Measurements from ENCODE around the gene LRMDA. TPM values are rescaled to one million over a fixed set of nuclear protein-coding genes. Genes with fewer than 3 reads are reported as not detected.
A peak's percentile ranks its signal among the peaks of the same experiment; 100 is the strongest.

The LRMDA gene
- total RNA-seq, 1 donor from 2014 or later: 7.3 TPM

DNA sequence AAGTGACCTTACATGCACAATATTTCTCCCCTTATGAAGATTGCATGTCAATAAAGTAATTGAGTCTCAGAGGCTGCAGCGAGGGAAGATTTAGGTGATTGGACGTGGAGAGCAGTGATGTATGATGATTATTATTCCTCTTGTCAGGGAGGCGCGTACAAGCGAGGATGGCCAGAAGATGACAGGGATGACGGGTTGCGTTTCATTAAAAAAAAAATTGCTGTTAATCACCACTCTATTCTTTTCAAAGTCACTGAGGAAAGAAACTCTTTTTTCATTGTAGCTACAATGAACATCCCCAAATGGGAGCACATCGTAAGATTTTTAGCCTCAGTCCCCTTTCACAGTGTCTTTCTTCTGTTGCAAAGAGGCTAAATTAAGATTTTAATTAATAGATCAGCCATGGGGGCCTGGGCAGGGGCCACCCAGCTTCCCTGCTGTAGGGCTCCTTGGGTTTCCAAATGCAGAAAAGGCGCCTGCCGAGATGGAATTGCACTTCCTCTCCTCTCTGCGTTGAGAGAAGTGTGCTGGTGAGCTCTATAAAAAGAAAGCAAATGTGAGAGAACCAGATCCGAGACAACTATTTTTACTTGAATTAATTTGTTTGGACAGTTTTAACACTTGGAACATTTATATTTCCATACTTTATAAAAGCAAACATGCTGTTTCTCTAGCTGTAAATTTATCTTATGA lies 998.1 kb downstream of the LRMDA start:
- H3K4me3 ChIP-seq (ENCODE audit: low read length in 3 of 3): no peak overlapping the region

GRCh38 chr10:76430061-76430645 lies 998.7 kb downstream of the LRMDA start:
- Histone ChIP-seq H3K4me1 (ENCODE audit: control insufficient read depth in 3 of 3, insufficient read depth in 3 of 3, low read length in 3 of 3) (peaks cover 13 to 19% (median 17%) of the 10 kb centered on the region in 3 donors), H3K36me3 (ENCODE audit: control insufficient read depth in 3 of 3, insufficient read depth in 3 of 3, low read length in 3 of 3) (no peaks in the 10 kb centered on the region), H3K27me3 (ENCODE audit: control insufficient read depth in 3 of 3, insufficient read depth in 3 of 3, low read length in 3 of 3) (no peaks in the 10 kb centered on the region), H3K27ac (ENCODE audit: low read depth, low read length) (peak overlapping the region; percentile 21), H3K9ac (ENCODE audit: low read depth in 1 of 3, low read length in 3 of 3) (no peak overlapping the region), H3K9me3 (ENCODE audit: control insufficient read depth in 3 of 3, low read length in 3 of 3) (no peaks in the 10 kb centered on the region), H3K4me3 (ENCODE audit: low read length in 3 of 3) (no peak overlapping the region)

More for the DNA sequence above, 998.1 kb downstream of the LRMDA start:
- Histone ChIP-seq H3K9ac (ENCODE audit: low read depth in 1 of 3, low read length in 3 of 3) (no peak overlapping the region), H3K9me3 (ENCODE audit: control insufficient read depth in 3 of 3, low read length in 3 of 3) (no peaks in the 10 kb centered on the region), H3K27me3 (ENCODE audit: control insufficient read depth in 3 of 3, insufficient read depth in 3 of 3, low read length in 3 of 3) (no peaks in the 10 kb centered on the region), H3K36me3 (ENCODE audit: control insufficient read depth in 3 of 3, insufficient read depth in 3 of 3, low read length in 3 of 3) (no peaks in the 10 kb centered on the region), H3K27ac (ENCODE audit: low read depth, low read length) (no peak overlapping the region), H3K4me1 (ENCODE audit: control insufficient read depth in 3 of 3, insufficient read depth in 3 of 3, low read length in 3 of 3) (peaks cover 13 to 18% (median 17%) of the 10 kb centered on the region in 3 donors)

DNA sequence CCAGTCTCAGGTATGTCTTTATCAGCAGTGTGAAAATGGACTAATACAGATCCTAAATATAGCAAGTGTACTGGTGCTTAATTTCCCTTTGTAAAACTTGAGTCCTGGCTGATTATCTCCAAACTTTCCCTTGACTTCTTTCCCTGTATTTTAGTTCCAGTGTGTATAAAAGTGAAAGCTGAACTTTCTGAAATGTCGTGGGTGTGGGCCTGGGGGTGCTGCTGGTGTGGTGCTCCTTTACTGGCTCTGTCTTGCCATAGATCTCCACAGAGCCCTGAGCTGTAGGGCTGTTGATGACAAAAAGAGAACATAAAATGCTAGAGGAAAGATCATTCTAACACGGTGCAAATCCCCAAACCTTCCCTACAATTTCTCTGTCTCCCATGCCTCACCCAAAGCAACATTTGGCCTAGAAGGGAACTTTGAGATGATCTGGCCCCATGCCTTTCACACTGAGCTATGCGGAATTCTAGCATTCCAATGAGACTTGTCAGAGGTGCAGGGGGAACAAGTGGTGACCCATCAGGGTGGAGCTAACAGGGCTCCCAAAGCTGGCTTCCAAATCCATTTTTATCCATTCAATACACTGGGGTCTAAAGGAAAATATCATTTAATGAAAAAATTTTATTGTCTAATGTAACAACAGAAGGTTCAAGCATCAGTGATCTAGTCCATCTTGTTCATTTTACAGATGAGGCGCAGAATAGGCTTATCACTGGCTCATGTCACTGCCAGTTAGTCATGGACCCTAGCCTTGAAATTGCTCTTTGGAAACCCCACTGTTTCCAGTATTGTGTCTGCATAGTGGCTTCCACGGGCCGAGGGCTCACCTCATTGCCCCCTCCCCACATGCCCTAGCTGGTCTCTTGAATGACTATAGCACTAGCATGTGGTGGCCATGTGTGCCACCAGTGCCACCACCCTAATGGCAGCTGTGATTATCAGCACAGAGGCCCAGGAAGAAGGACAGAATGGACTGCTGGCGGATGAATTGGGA lies 1000.9 kb downstream of the LRMDA start:
- Histone ChIP-seq H3K27ac (ENCODE audit: low read depth, low read length) (peak overlapping the region; percentile 64), H3K36me3 (ENCODE audit: control insufficient read depth in 3 of 3, insufficient read depth in 3 of 3, low read length in 3 of 3) (no peaks in the 10 kb centered on the region)

DNA sequence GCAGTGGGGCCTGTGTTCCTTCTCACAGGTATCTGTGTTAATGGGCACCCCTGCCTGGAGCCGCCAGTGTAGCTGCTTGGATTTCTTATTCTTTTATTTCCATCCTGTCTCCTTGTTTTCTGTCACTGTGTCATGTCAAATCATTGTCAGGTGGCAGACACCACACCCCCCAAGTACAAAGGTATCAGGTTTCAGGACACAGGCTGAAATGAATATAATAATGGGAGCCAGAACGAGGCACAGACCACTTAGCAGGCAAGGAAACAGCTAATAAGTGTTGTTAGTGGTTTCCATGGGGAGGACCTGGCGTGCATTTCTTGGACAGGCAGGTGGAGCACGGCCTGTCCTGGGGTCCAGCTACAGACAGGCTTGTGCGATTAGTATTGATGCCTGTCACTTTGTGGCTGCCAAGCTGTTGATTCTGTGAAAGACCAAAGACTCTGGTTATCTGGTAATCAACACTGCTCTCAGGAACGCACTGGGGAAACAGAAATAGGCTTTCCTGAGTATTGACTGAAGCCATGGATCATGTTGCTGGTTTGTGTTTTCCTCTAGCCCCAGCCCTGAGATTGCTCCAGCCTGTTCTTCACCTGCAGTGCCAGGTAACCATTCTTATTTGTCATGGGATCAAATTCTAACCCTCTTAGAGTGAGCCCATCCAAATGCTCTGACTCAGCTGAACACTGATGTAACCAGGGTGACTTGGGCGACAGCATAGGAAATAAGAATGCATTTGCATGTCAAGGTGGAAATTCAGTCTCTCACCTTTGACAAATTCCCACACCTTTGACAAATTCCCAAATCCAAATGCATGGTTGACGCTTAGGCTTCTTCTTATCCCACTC lies 1002.0 kb downstream of the LRMDA start:
- Histone ChIP-seq H3K27me3 (ENCODE audit: control insufficient read depth in 3 of 3, insufficient read depth in 3 of 3, low read length in 3 of 3) (no peaks in the 10 kb centered on the region), H3K36me3 (ENCODE audit: control insufficient read depth in 3 of 3, insufficient read depth in 3 of 3, low read length in 3 of 3) (no peaks in the 10 kb centered on the region), H3K9ac (ENCODE audit: low read depth in 1 of 3, low read length in 3 of 3) (no peak overlapping the region), H3K4me1 (ENCODE audit: control insufficient read depth in 3 of 3, insufficient read depth in 3 of 3, low read length in 3 of 3) (peaks cover 27 to 36% (median 33%) of the 10 kb centered on the region in 3 donors), H3K27ac (ENCODE audit: low read depth, low read length) (peak overlapping the region; percentile 64), H3K4me3 (ENCODE audit: low read length in 3 of 3) (peak overlapping the region in 1 of 3 donors; percentile 3), H3K9me3 (ENCODE audit: control insufficient read depth in 3 of 3, low read length in 3 of 3) (no peaks in the 10 kb centered on the region)

More for the DNA sequence above, 1000.9 kb downstream of the LRMDA start:
- H3K9me3 ChIP-seq (ENCODE audit: control insufficient read depth in 3 of 3, low read length in 3 of 3): no peaks in the 10 kb centered on the region
- H3K9ac ChIP-seq (ENCODE audit: low read depth in 1 of 3, low read length in 3 of 3): no peak overlapping the region
- no peak overlapping the region for H3K4me3 ChIP-seq (ENCODE audit: low read length in 3 of 3)
- no peaks in the 10 kb centered on the region for H3K27me3 ChIP-seq (ENCODE audit: control insufficient read depth in 3 of 3, insufficient read depth in 3 of 3, low read length in 3 of 3)
- H3K4me1 ChIP-seq (ENCODE audit: control insufficient read depth in 3 of 3, insufficient read depth in 3 of 3, low read length in 3 of 3): peaks cover 26 to 34% (median 33%) of the 10 kb centered on the region in 3 donors

- H3K27ac ChIP-seq (ENCODE audit: low read depth, low read length): no peak overlapping the region
Measured at GRCh38 chr10:76435157-76435556, 1003.7 kb downstream of the LRMDA start.

DNA sequence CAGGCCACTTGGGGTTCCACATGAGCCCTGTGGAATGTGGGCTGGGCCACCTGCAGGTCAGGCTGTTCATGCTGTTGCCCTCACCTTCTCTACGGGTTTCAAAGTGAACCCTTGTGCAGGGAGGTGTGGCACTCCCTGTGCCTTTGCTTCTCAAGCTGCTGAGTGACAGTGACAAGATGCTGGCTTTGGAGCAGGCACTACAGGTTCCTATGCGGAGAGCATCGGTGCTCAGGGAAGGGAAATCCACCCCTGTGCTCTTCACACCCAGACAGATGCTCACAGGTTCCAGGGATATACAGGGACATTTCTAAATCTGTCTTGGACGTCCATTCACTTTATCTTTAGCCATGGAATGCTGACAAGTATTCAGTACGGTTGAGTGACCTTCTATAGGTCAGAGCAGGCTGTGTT lies 1005.0 kb downstream of the LRMDA start:
- Histone ChIP-seq H3K27me3 (ENCODE audit: control insufficient read depth in 3 of 3, insufficient read depth in 3 of 3, low read length in 3 of 3) (no peaks in the 10 kb centered on the region), H3K27ac (ENCODE audit: low read depth, low read length) (peak overlapping the region; percentile 59), H3K36me3 (ENCODE audit: control insufficient read depth in 3 of 3, insufficient read depth in 3 of 3, low read length in 3 of 3) (no peaks in the 10 kb centered on the region), H3K4me1 (ENCODE audit: control insufficient read depth in 3 of 3, insufficient read depth in 3 of 3, low read length in 3 of 3) (peaks cover 27 to 32% (median 27%) of the 10 kb centered on the region in 3 donors), H3K9ac (ENCODE audit: low read depth in 1 of 3, low read length in 3 of 3) (no peak overlapping the region), H3K4me3 (ENCODE audit: low read length in 3 of 3) (peak overlapping the region in 2 of 3 donors; percentile 38 to 60), H3K9me3 (ENCODE audit: control insufficient read depth in 3 of 3, low read length in 3 of 3) (no peaks in the 10 kb centered on the region)

More at GRCh38 chr10:76435157-76435556, 1003.7 kb downstream of the LRMDA start:
- H3K4me3 ChIP-seq (ENCODE audit: low read length in 3 of 3): no peak overlapping the region
- H3K9ac ChIP-seq (ENCODE audit: low read depth in 1 of 3, low read length in 3 of 3): no peak overlapping the region
- H3K36me3 ChIP-seq (ENCODE audit: control insufficient read depth in 3 of 3, insufficient read depth in 3 of 3, low read length in 3 of 3): no peaks in the 10 kb centered on the region
- H3K27me3 ChIP-seq (ENCODE audit: control insufficient read depth in 3 of 3, insufficient read depth in 3 of 3, low read length in 3 of 3): no peaks in the 10 kb centered on the region
- H3K4me1 ChIP-seq (ENCODE audit: control insufficient read depth in 3 of 3, insufficient read depth in 3 of 3, low read length in 3 of 3): peaks cover 27 to 32% (median 27%) of the 10 kb centered on the region in 3 donors
- no peaks in the 10 kb centered on the region for H3K9me3 ChIP-seq (ENCODE audit: control insufficient read depth in 3 of 3, low read length in 3 of 3)

DNA sequence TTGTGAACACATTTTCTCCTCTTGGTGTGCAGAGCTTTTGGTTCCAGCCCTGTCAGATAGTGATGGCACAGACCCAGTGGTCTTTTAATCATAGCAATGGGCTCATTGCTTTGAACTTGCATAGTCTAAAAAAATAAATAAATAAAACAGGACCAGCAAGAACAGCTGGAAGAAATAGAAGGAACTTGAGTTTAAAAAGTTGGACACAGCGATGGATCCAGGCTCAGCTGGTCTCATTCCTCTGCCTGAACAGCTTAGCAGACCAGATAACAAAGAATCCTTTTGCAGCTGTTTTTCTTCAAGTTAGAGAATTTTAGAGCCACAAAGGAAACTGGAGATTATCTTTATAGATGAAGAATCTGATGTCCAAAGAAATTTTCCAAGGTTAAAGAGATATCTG lies 1005.6 kb downstream of the LRMDA start:
- Histone ChIP-seq H3K27me3 (ENCODE audit: control insufficient read depth in 3 of 3, insufficient read depth in 3 of 3, low read length in 3 of 3) (no peaks in the 10 kb centered on the region), H3K4me3 (ENCODE audit: low read length in 3 of 3) (peak overlapping the region in 1 of 3 donors; percentile 22), H3K4me1 (ENCODE audit: control insufficient read depth in 3 of 3, insufficient read depth in 3 of 3, low read length in 3 of 3) (peaks cover 27 to 32% (median 27%) of the 10 kb centered on the region in 3 donors), H3K27ac (ENCODE audit: low read depth, low read length) (peak overlapping the region; percentile 59), H3K9ac (ENCODE audit: low read depth in 1 of 3, low read length in 3 of 3) (no peak overlapping the region), H3K9me3 (ENCODE audit: control insufficient read depth in 3 of 3, low read length in 3 of 3) (no peaks in the 10 kb centered on the region), H3K36me3 (ENCODE audit: control insufficient read depth in 3 of 3, insufficient read depth in 3 of 3, low read length in 3 of 3) (no peaks in the 10 kb centered on the region)

DNA sequence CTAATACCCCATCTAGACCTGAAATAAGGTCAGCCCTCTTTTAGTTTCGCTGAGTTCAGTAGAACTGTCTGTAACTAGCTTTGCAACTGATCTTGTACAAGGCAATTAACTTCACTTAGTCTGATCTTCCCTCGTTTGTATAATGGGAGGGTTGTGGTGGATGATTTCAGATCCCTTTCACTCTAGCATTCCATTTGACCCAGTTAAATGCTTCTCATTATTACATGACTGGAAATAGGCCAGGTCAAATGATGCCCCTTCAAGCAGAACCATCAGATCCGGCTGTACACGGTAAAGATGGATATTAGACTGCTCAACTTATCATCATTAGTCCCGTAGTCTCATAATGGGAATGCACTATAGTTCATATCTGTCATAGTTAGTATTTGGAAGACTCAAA lies 1009.0 kb downstream of the LRMDA start:
- Histone ChIP-seq H3K9me3 (ENCODE audit: control insufficient read depth in 3 of 3, low read length in 3 of 3) (no peaks in the 10 kb centered on the region), H3K36me3 (ENCODE audit: control insufficient read depth in 3 of 3, insufficient read depth in 3 of 3, low read length in 3 of 3) (no peaks in the 10 kb centered on the region), H3K4me1 (ENCODE audit: control insufficient read depth in 3 of 3, insufficient read depth in 3 of 3, low read length in 3 of 3) (peaks cover 15 to 17% (median 16%) of the 10 kb centered on the region in 3 donors), H3K9ac (ENCODE audit: low read depth in 1 of 3, low read length in 3 of 3) (no peak overlapping the region), H3K27me3 (ENCODE audit: control insufficient read depth in 3 of 3, insufficient read depth in 3 of 3, low read length in 3 of 3) (no peaks in the 10 kb centered on the region), H3K27ac (ENCODE audit: low read depth, low read length) (no peak overlapping the region), H3K4me3 (ENCODE audit: low read length in 3 of 3) (no peak overlapping the region)

DNA sequence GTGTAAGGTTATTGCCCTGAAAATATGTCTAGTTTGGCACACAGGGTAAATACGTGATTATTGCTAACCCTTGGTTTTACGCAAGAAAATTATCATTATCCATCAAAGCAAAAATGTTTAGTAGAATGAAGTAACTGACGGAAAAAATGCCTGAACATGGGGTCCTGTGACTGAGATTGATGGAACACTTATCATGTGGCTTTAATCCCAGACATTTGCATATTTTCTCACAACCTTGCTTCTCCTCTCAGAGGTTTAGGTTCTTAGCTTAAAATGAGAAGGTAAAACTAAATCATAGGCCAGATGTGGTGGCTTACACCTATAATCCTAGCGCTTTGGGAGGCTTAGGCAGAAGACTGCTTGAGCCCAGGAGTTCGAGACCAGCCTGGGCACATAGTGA lies 1010.7 kb downstream of the LRMDA start:
- Histone ChIP-seq H3K27ac (ENCODE audit: low read depth, low read length) (no peak overlapping the region), H3K4me3 (ENCODE audit: low read length in 3 of 3) (no peak overlapping the region), H3K27me3 (ENCODE audit: control insufficient read depth in 3 of 3, insufficient read depth in 3 of 3, low read length in 3 of 3) (no peaks in the 10 kb centered on the region), H3K36me3 (ENCODE audit: control insufficient read depth in 3 of 3, insufficient read depth in 3 of 3, low read length in 3 of 3) (no peaks in the 10 kb centered on the region), H3K9ac (ENCODE audit: low read depth in 1 of 3, low read length in 3 of 3) (no peak overlapping the region), H3K9me3 (ENCODE audit: control insufficient read depth in 3 of 3, low read length in 3 of 3) (no peaks in the 10 kb centered on the region), H3K4me1 (ENCODE audit: control insufficient read depth in 3 of 3, insufficient read depth in 3 of 3, low read length in 3 of 3) (peaks cover 0 to 5% (median 2%) of the 10 kb centered on the region in 3 donors)
